KBM-7 (cell line): ENCODE results near the gene FAM107A.

ENCODE experiments used
- DNase-seq: peaks from one replicate; pipeline ENCODE4 v3.0.0-alpha.2; 2015
- in situ Hi-C: fragments of 300-500 bp; cut with MboI; formaldehyde crosslinking; loops from 2 replicates; pipeline ENCODE4 v1.14.3; 2020; ENCODE audit warnings: low sequenced_read_pairs, low pct_unique_long_range_greater_than_20kb, mixed read lengths

The FAM107A gene, protein sequence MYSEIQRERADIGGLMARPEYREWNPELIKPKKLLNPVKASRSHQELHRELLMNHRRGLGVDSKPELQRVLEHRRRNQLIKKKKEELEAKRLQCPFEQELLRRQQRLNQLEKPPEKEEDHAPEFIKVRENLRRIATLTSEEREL

GRCh38 chr3:58577269-58577821, at the start of gene FAM107A:
FAM107A (minus strand) TSS chr3:58577391; CDS start chr3:58569860, 7,531 bp downstream.
- in situ Hi-C loops: no loop called here
- DNase-seq: no peak

- in situ Hi-C loops: no loop called here
- DNase-seq: no peak
Measured at GRCh38 chr3:58625196-58625824, 48.1 kb upstream of the FAM107A start.

GRCh38 chr3:58624550-58624949, 47.4 kb upstream of the FAM107A start:
- no peak for DNase-seq
- in situ Hi-C loops: no loop called here

DNA sequence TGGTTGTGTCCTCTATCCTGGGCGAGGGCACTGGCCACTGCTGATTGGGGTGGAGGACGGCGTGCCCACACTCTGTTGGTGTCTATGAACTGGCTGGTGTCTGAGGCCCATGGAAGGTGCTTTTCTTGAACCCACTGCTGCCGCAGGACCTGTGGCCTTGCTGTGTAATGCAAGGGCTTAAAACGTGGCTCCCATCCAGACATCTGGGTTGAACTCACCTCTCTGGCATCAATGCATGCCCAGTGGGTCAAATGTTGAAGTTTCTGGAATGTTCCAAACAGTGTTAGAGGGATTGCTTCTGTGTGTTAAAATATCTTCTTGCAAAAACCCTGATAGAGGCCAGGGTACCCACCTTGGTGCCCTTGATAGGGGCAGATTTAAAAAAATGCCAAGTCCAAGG, 46.8 kb upstream of the FAM107A start:
- no peak for DNase-seq
- in situ Hi-C loops: no loop called here

DNA sequence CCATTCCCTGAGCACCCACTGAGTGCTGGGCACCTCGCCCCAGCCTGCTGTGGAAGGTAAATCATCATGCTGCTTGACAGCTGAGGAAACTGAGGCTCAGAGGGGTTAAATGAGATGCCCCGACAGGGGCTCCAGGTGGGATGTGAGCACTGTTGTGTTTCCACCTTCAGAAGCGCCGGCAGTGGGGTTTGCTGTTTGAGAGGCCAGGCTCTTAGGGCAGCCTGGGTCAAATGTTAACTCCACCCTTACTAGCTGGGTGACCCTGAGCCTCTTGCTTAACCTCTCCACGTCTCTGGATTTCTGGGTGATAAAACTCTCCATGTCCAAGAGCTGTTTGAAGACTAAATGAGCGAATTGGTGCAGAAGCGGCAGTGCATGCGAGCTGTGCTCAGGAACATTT, 46.3 kb upstream of the FAM107A start:
- in situ Hi-C loops: no loop called here

GRCh38 chr3:58622892-58623291, 45.7 kb upstream of the FAM107A start:
- in situ Hi-C loops: no loop called here
- no peak for DNase-seq

More for the DNA sequence above, 46.3 kb upstream of the FAM107A start:
- no peak for DNase-seq

GRCh38 chr3:58622436-58622835, 45.2 kb upstream of the FAM107A start:
- no peak for DNase-seq
- in situ Hi-C loops: no loop called here

DNA sequence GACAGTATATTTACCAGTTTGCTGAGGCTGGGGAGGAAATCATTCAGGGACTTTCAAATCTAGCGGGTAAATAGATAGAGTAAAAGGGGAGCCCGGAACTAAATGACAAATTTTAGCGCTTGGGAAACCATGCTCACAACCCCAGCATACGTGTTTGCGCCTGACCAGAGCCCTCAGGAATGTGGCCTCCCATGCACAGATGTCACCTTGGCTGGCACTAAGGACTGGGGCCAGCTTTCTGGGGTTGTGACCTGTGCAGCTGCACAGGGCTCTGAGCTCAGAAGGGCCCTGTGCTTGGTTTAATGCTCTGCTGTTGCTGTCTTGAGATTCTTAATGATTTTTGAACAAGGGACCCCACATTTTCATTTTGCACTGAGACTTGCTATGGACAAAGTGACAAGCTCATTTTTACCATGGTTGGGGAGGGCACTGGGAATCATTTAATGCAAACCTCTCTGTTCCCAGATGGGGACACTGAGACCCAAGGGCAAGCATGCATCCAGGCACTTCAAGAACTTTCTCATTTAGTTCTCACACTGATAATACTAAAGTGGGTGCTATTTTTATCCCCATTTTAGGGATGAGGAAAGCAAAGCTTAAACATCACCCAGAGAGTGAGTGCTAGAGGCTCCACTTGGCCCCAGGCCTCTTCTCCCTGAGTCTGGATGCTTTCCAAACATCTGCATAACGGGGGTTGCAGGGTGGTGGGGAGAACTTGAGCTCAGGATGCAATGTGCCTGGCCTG, 44.1 kb upstream of the FAM107A start:
- in situ Hi-C loops: no loop called here
- no peak for DNase-seq

GRCh38 chr3:58620421-58620820, 43.2 kb upstream of the FAM107A start:
- DNase-seq: no peak
- in situ Hi-C loops: no loop called here

GRCh38 chr3:58617338-58617761, 40.2 kb upstream of the FAM107A start:
- no peak for DNase-seq
- in situ Hi-C loops: no loop called here

DNA sequence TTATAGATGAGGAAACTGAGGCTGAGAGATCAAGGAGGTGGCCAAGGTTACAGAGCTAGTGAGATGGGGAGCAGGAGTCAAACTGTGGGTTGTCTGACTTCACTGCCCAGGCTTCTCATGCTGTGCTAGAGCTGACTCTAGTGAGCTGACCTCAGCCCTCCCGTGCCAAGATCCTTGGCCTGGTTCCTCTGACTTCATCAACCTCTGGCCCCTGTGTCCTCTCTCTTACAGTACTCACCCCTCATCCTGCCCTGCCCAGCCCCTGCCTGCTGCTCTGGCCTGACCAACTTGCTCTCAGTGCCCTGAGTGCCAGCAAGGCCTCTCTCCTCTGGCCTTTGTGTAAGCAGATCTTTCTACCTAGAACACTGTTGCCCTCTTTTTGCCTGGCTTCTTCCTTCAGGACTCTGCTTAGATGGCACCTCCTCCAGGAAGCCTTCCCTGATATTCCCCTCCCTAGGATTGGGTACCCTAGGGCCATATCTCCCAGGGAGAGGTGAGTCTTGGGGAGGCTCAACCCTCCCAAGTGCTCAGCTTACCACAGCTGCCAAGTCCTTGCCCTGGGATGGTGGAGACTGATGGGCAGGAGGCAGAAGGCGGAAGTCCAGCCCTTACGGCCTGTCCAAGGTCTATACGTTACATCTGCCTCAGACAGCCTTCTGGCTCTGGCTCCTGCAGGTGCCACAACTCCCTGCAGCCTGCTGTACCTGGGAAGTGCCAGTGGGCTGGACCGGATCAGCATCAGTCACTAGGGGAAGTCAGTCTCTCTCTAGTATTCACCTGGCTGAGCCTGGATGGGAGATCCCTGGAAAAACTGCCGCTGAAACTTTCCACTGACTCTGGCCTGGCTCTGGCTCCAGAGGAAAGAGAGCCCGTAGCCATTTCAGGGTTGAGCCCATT, 36.3 kb upstream of the FAM107A start:
- in situ Hi-C loops: no loop called here
- no peak for DNase-seq

- DNase-seq: no peak
- in situ Hi-C loops: no loop called here
Measured at GRCh38 chr3:58612830-58613229, 35.6 kb upstream of the FAM107A start.

GRCh38 chr3:58609990-58610389, 32.8 kb upstream of the FAM107A start:
- in situ Hi-C loops: no loop called here
- DNase-seq: no peak

DNA sequence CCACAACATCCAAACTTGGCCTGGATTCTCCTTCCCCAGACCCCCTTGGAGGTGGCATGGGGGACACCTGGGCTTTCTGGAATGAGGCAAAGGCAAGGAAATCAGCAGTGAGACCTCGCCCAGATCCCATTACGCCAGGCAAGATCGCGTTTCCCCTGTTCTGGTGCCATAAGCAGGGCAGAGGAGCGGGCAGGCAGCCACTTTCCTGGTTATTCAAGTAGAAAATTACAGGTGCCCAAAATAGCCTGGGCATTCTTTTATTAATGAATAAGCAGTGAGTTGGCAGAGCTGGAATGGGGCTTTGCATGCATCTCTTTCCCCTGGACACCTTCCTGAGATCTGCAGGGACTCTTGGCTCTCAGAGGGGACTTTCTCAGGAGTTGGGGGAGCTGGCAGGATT, 31.5 kb upstream of the FAM107A start:
- no peak for DNase-seq
- in situ Hi-C loops: no loop called here

GRCh38 chr3:58607816-58608215, 30.6 kb upstream of the FAM107A start:
- DNase-seq: no peak

GRCh38 chr3:58606693-58607092, 29.5 kb upstream of the FAM107A start:
- in situ Hi-C loops: no loop called here

More at GRCh38 chr3:58607816-58608215, 30.6 kb upstream of the FAM107A start:
- in situ Hi-C loops: no loop called here

DNA sequence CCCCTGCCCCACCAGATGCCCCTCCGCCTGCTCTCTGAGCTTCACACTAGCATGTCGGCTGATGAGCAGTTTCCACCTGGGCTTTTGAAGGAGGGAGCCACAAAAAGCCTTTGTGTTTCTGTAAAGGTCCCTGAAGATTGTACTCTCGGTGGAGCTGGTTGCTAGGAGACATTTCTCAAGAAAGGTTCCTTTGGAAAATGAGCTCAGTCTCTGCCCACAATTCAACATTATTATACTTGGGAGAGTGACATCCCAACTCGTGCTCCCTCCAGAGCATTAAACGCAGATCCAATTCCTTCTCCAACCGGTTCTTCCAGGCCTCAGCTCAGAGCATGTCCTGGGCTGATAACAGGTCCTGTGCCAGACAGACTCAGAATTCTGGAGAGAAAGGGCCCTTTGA, 26.8 kb upstream of the FAM107A start:
- no peak for DNase-seq
- in situ Hi-C loops: no loop called here

More at GRCh38 chr3:58606693-58607092, 29.5 kb upstream of the FAM107A start:
- DNase-seq: no peak

- no peak for DNase-seq
- in situ Hi-C loops: no loop called here
Measured at GRCh38 chr3:58603606-58604005, 26.4 kb upstream of the FAM107A start.

GRCh38 chr3:58597770-58598310, 20.6 kb upstream of the FAM107A start:
- no peak for DNase-seq
- in situ Hi-C loops: no loop called here
